ENCODE data around the gene GAREM1.
"Not testable (repeated sequence)": the region's sequence is repeated elsewhere in the genome, so short reads cannot be mapped to it uniquely, and the experiment has no call there.

Gene GAREM1

GRCh38 chr18:32366586-32367538 lies 103.8 kb downstream of the GAREM1 start:
- no peak for DNase-seq

- no peak for DNase-seq
These were observed 108.2 kb downstream of the GAREM1 start for GRCh38 chr18:32362484-32362883.

GRCh38 chr18:32360682-32361345 lies 109.9 kb downstream of the GAREM1 start:
- DNase-seq: no peak

GRCh38 chr18:32358529-32358928 lies 112.2 kb downstream of the GAREM1 start:
- DNase-seq: no peak

GRCh38 chr18:32358075-32358474 lies 112.6 kb downstream of the GAREM1 start:
- DNase-seq: no peak

GRCh38 chr18:32355896-32356295 lies 114.8 kb downstream of the GAREM1 start:
- no peak for DNase-seq

- DNase-seq: no peak
These were observed 116.2 kb downstream of the GAREM1 start for GRCh38 chr18:32354518-32354917.

- DNase-seq: no peak
These were observed 117.4 kb downstream of the GAREM1 start for GRCh38 chr18:32353257-32353656.

GRCh38 chr18:32351032-32351431 lies 119.7 kb downstream of the GAREM1 start:
- no peak for DNase-seq

GRCh38 chr18:32349728-32350395 lies 120.8 kb downstream of the GAREM1 start:
- DNase-seq: no peak

GRCh38 chr18:32346671-32347070 lies 124.0 kb downstream of the GAREM1 start:
- no peak for DNase-seq

GRCh38 chr18:32343634-32344033 lies 127.0 kb downstream of the GAREM1 start:
- no peak for DNase-seq

GRCh38 chr18:32341112-32341511 lies 129.6 kb downstream of the GAREM1 start:
- DNase-seq: not testable (repeated sequence)

- no peak for DNase-seq
These were observed 131.6 kb downstream of the GAREM1 start for GRCh38 chr18:32339045-32339444.

- no peak for DNase-seq
These were observed 132.9 kb downstream of the GAREM1 start for GRCh38 chr18:32337821-32338220.

- no peak for DNase-seq
These were observed 133.3 kb downstream of the GAREM1 start for GRCh38 chr18:32337347-32337746.

- no peak for DNase-seq
These were observed 135.5 kb downstream of the GAREM1 start for GRCh38 chr18:32335228-32335627.

- no peak for DNase-seq
These were observed 136.9 kb downstream of the GAREM1 start for GRCh38 chr18:32333781-32334180.

GRCh38 chr18:32332708-32333107 lies 138.0 kb downstream of the GAREM1 start:
- DNase-seq: no peak

- DNase-seq: no peak
These were observed 141.7 kb downstream of the GAREM1 start for GRCh38 chr18:32328974-32329373.

GRCh38 chr18:32328379-32328778 lies 142.3 kb downstream of the GAREM1 start:
- no peak for DNase-seq

- DNase-seq: no peak
These were observed 144.0 kb downstream of the GAREM1 start for GRCh38 chr18:32326450-32327308.

GRCh38 chr18:32324181-32324580 lies 146.5 kb downstream of the GAREM1 start:
- DNase-seq: no peak
